SU-DHL-6 (cell line): Measurements from ENCODE around the gene SUSD2.

Source experiments
- CTCF ChIP-seq: fragments of 200-600 bp; sonication (generic); IDR thresholded peaks from one replicate; pipeline ENCODE4 v1.5.1; 2017; ENCODE audit warnings: antibody characterized with exemption, mild to moderate bottlenecking, low read length, moderate library complexity; ENCODE audit not compliant: insufficient read depth, poor library complexity, severe bottlenecking
- EZH2phosphoT487 ChIP-seq: fragments of 200-600 bp; sonication (generic), shearing (Covaris generic); conservative IDR thresholded peaks from 2 replicates; pipeline ENCODE4 v1.6.1; 2018; ENCODE audit warnings: mild to moderate bottlenecking, antibody characterized with exemption, low read length, moderate library complexity, mixed read lengths

GRCh38 chr22:24149198-24149590 lies 32.1 kb upstream of the SUSD2 start:
- TF ChIP-seq CTCF (no peak), EZH2phosphoT487 (no peak)
